AG04450 (cell line): ENCODE data around the gene PLA2G6. TPM values are rescaled to one million over a fixed set of nuclear protein-coding genes. Genes with fewer than 3 reads are reported as not detected.

ENCODE experiments used
- CTCF ChIA-PET: fragments of 300-600, 350-600 bp; formaldehyde crosslinking; extraction: SDS; loops from one replicate; lab custom pipeline; 2022; ENCODE audit warnings: antibody characterized with exemption, inconsistent platforms; lab: Charles Lee
- POLR2A ChIA-PET: fragments of 350-600 bp; formaldehyde crosslinking; extraction: SDS; loops from one replicate; lab custom pipeline; 2021; ENCODE audit warnings: antibody characterized with exemption, inconsistent platforms; lab: Yijun Ruan, JAX
- DNase-seq: peaks from one replicate; pipeline ENCODE4 v3.0.0-alpha.2; 2011; ENCODE audit warnings: low read depth, low spot score
- H3K27ac ChIP-seq: one replicate; pipeline ENCODE4 v1.5.1; 2012; ENCODE audit warnings: low read depth, low read length, control low read depth
- H3K27me3 ChIP-seq: one replicate; pipeline ENCODE4 v1.6.0; 2012; ENCODE audit warnings: low read length; ENCODE audit not compliant: control insufficient read depth, insufficient read depth
- H3K4me3 ChIP-seq: 2 replicates; pipeline ENCODE4 v1.5.1; 2011; ENCODE audit warnings: mild to moderate bottlenecking, low read depth, low read length, control low read depth
- H3K9me3 ChIP-seq: 2 replicates; pipeline ENCODE4 v1.5.1; 2012; ENCODE audit warnings: low read length; ENCODE audit not compliant: control insufficient read depth, insufficient read depth
- CTCF ChIP-seq: IDR thresholded peaks from 2 replicates; pipeline ENCODE4 v1.5.1; 2011; ENCODE audit warnings: low read depth, low read length, control low read depth, inconsistent platforms
- polyA plus RNA-seq: library from polyadenylated mRNA; depleted of rRNA; stranded (reverse); fragments of >200 nt; gene quantifications from 2 replicates; pipeline ENCODE4 v1.2.3, GENCODE V29; 2011

PLA2G6 gene
- polyA plus RNA-seq, 1 experiment, result 5.0 TPM

- no peak overlapping the region for H3K27ac ChIP-seq
- no peak overlapping the region for H3K4me3 ChIP-seq
- CTCF ChIA-PET, result no interaction called here
- TF ChIP-seq CTCF, result no peak
- no peak for DNase-seq
- H3K27me3 ChIP-seq, result no peaks in the 10 kb centered on the region
- H3K9me3 ChIP-seq, result peaks cover 4% of the 10 kb centered on the region; the same call in 1 of the 2 replicates
- POLR2A ChIA-PET, result no interaction called here
These were observed 18.4 kb upstream of the PLA2G6 start for GRCh38 chr22:38199826-38200559.

- Histone ChIP-seq H3K4me3 (no peak overlapping the region), H3K9me3 (no peaks in the 10 kb centered on the region), H3K27ac (no peak overlapping the region), H3K27me3 (no peaks in the 10 kb centered on the region)
- TF ChIP-seq CTCF, result no peak
- DNase-seq, result no peak
- POLR2A ChIA-PET, result no interaction called here
- CTCF ChIA-PET, result no interaction called here
These were observed 15.3 kb upstream of the PLA2G6 start for GRCh38 chr22:38196791-38197419.

GRCh38 chr22:38193580-38193979 lies 11.9 kb upstream of the PLA2G6 start:
- ChIA-PET CTCF (no interaction called here), POLR2A (interaction anchor here (0.6 kb wide), 1 partner anchor 122 kb away, joined by 4 read pairs; no protein-coding TSS in a partner anchor)
- H3K27ac ChIP-seq, result no peak overlapping the region
- TF ChIP-seq CTCF, result no peak
- H3K9me3 ChIP-seq, result no peaks in the 10 kb centered on the region
- no peak for DNase-seq
- H3K27me3 ChIP-seq, result no peaks in the 10 kb centered on the region
- H3K4me3 ChIP-seq, result no peak overlapping the region

- ChIA-PET POLR2A (no interaction called here), CTCF (no interaction called here)
- H3K4me3 ChIP-seq, result no peak overlapping the region
- no peaks in the 10 kb centered on the region for H3K9me3 ChIP-seq
- no peak for TF ChIP-seq CTCF
- DNase-seq, result no peak
- no peaks in the 10 kb centered on the region for H3K27me3 ChIP-seq
- peak overlapping the region; percentile 21 for H3K27ac ChIP-seq
These were observed 10.8 kb upstream of the PLA2G6 start for GRCh38 chr22:38192475-38192863.
